Measurements from ENCODE around the gene GPR142.
"Not testable (repeated sequence)": the region's sequence is repeated elsewhere in the genome, so short reads cannot be mapped to it uniquely, and the experiment has no call there.

GPR142 gene

DNA sequence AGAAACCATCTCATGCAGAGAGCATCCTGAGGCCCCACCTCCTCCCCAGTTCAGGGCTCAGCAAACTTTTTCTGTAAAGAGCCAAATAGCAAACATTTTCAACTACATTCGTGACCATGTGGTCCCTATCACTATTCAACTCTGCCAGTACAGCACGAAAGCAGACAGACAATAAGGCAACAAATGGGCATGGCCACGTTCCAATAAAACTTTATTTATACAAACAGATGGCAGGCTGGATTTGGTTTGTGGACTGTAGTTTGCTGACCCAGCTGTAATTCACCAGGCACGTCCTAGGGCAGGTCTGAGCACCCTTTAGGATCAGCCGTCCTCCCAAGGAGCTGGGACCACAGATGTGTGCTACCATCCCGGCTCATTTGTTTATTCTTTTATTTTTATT lies 37.5 kb downstream of the GPR142 start:
- TF ChIP-seq, protein P1, sequence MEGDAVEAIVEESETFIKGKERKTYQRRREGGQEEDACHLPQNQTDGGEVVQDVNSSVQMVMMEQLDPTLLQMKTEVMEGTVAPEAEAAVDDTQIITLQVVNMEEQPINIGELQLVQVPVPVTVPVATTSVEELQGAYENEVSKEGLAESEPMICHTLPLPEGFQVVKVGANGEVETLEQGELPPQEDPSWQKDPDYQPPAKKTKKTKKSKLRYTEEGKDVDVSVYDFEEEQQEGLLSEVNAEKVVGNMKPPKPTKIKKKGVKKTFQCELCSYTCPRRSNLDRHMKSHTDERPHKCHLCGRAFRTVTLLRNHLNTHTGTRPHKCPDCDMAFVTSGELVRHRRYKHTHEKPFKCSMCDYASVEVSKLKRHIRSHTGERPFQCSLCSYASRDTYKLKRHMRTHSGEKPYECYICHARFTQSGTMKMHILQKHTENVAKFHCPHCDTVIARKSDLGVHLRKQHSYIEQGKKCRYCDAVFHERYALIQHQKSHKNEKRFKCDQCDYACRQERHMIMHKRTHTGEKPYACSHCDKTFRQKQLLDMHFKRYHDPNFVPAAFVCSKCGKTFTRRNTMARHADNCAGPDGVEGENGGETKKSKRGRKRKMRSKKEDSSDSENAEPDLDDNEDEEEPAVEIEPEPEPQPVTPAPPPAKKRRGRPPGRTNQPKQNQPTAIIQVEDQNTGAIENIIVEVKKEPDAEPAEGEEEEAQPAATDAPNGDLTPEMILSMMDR (conservative IDR thresholded peaks at IDR 0.05; ENCODE audit: low read length): no peak
- no peak for DNase-seq (ENCODE audit: low read depth)
- H3K4me3 ChIP-seq (ENCODE audit: low read length): no peak overlapping the region

DNA sequence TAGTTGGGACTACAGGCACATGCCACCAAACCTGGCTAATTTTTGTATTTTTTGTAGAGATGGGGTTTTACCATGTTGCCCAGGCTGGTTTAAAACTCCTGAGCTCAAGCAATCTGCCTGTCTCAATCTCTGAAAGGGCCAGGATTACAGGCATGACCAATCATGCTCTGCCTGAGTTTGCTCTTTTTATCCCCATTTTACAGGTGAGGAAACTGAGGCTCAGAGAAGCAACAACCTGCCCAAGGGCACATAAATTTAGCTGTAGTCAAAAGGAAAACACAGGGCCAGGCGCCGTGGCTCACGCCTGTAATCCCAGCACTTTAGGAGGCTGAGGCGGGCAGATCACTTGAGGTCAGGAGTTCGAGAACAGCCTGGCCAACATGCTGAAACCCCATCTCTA lies 38.0 kb downstream of the GPR142 start:
- not testable (repeated sequence) for DNase-seq (ENCODE audit: low read depth); H3K4me3 ChIP-seq (ENCODE audit: low read length)

DNA sequence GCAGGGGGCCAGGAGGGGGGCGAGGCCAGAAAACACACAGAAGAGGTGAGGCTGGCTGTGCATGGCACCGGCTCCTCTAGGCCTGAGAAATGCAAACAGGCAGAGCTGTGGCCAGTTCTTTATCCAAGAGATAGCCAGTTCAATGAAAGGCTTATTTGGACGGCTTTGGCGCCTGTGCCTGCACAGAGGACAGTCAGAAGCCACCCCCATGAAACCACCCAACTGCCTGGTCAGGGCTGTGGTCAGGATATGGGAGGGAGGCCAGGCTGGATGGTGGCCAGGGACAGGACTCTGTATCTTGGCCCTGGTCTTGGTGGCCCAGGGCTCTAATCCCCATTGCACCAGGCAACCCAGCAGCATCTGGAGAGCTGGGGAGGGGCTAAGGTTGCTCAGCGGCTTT lies 40.1 kb downstream of the GPR142 start:
- TF ChIP-seq, protein P1 (conservative IDR thresholded peaks at IDR 0.05; ENCODE audit: low read length): no peak
- DNase-seq (ENCODE audit: low read depth): no peak
- H3K4me3 ChIP-seq (ENCODE audit: low read length): no peak overlapping the region

DNA sequence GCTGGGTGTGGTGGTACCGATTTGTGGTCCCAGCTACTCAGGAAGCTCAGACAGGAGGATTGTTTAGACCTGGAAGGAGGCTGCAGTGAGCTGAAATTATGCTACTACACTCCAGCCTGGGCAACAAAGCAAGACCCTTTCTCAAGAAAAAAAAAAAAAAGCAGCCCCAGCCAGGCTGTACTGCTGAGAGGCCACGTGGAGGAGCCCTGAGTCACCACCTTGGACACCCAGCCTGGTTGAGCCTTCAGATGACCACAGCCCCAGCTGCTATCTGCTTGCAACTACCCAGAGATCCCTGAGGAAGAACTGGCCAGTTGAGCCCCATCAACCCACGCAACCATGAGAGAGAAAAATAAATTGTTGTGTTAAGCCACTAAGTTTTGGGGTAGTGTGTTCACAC lies 41.0 kb downstream of the GPR142 start:
- peak; percentile 6 for DNase-seq (ENCODE audit: low read depth)
- TF ChIP-seq, protein P1 (conservative IDR thresholded peaks at IDR 0.05; ENCODE audit: low read length): no peak
- H3K4me3 ChIP-seq (ENCODE audit: low read length): no peak overlapping the region

DNA sequence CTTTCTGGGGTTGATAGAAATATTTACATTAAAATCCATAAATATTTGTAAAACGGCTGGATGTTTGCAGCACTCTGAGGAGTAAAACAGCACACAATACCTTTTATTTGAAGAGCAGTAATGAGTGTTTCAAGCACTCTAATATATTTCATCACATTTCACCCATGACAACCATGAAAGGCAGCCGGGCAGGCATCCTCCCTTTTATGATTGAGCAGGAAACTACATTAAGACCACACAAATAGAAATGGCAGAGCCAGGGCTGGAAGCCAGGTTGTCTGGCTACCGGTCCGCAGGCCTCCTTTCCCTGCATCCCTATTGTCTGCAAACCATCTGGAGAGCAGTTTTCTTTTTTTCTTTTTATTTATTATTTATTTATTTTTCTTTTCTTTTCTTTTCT lies 41.5 kb downstream of the GPR142 start:
- TF ChIP-seq, protein P1 (conservative IDR thresholded peaks at IDR 0.05; ENCODE audit: low read length): no peak
- no peak for DNase-seq (ENCODE audit: low read depth)
- no peak overlapping the region for H3K4me3 ChIP-seq (ENCODE audit: low read length)

DNA sequence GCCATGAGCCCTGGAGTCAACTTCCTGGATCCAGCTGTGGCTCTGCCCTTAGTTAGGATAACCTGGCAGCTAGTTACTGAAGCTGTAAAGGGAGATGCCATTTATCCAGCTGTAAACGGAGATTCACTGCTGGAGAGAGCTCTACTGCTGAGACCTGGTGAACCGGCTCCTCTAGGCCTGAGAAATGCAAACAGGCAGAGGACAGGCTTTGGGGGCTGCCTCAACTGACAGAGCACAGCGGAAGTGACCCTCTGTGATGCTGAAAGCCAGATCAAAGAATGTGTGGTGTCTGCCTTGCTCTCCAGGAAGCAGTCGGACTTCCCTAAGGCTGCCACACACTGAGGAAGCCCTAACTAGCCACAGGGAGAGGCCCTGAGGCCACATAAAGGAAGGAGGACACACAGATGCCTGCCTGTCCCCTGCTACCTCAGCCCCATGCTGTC lies 42.7 kb downstream of the GPR142 start:
- TF ChIP-seq, protein P1 (conservative IDR thresholded peaks at IDR 0.05; ENCODE audit: low read length): no peak
- H3K4me3 ChIP-seq (ENCODE audit: low read length): no peak overlapping the region
- no peak for DNase-seq (ENCODE audit: low read depth)

DNA sequence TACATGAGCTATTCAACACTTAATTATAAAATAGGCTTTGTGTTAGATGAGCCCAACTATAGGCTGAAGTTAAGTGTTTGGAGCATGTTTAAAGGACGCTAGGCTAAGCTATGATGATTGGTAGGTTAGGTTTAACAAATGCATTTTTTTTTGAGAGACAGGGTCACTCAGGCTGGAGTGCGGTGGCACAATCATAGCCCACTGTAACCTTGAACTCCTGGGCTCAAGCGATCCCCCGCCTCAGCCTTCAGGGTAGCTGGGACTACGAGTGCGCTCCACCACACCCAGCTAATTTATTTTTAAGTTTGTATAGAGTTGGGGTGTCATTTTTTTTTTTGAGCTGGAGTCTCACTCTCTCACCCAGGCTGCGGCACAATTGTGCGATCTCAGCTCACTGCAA lies 45.3 kb downstream of the GPR142 start:
- no peak overlapping the region for H3K4me3 ChIP-seq (ENCODE audit: low read length)
- no peak for DNase-seq (ENCODE audit: low read depth)
- TF ChIP-seq, protein P1 (conservative IDR thresholded peaks at IDR 0.05; ENCODE audit: low read length): no peak

DNA sequence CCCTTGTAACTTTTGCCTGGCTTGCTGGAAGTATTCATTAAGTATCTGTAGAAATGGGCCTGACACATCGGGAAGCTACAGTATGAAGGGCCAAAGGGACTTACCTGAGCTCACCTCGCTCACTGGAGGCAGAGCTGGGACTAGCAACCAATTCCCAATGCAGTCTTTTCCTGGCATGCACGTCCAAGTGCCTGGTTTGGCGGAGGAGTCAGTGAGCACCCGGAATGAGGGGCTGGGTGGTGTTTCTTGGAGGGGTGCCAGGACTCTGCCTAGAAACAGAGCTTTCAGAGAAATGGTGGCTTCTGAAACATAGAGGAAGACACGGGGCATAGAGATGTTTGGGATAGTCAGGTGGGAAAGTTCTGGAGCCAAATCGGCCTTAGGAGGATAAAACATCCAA lies 46.2 kb downstream of the GPR142 start:
- TF ChIP-seq, protein P1 (conservative IDR thresholded peaks at IDR 0.05; ENCODE audit: low read length): no peak
- no peak overlapping the region for H3K4me3 ChIP-seq (ENCODE audit: low read length)
- no peak for DNase-seq (ENCODE audit: low read depth)

Data from AG10803 (cell line).